CD14-positive monocyte (primary cell): ENCODE results near the gene IGSF9. TPM values are rescaled to one million over a fixed set of nuclear protein-coding genes. Genes with fewer than 3 reads are reported as not detected.
A peak's percentile ranks its signal among the peaks of the same experiment; 100 is the strongest.

Experiments used
- DNase-seq, 3 donors: peaks; one replicate each; pipeline ENCODE4 v3.0.0-alpha.2; 2011 to 2022
- H2AFZ ChIP-seq: 2 replicates; pipeline ENCODE4 v1.6.0; 2012; ENCODE audit warnings: mild to moderate bottlenecking, low read depth, low read length, inconsistent platforms; ENCODE audit not compliant: insufficient read depth, poor library complexity, severe bottlenecking
- H3K27ac ChIP-seq, 2 donors: 1 replicate in 1 of 2; 2 replicates in 1 of 2; pipeline ENCODE4 v1.5.1; 2012 to 2013; ENCODE audit warnings: low read length in 2 of 2, control low read depth in 1 of 2, inconsistent platforms in 1 of 2, low read depth in 1 of 2, mild to moderate bottlenecking in 1 of 2
- H3K27me3 ChIP-seq, 2 donors: one replicate each; pipeline versions ENCODE4 v1.6.0 to v1.6.1; 2011 to 2013; ENCODE audit warnings: low read length in 2 of 2; ENCODE audit not compliant: control insufficient read depth in 2 of 2, insufficient read depth in 2 of 2
- H3K36me3 ChIP-seq, 2 donors: replicated peaks in 1 of 2; 1 replicate in 1 of 2; 2 replicates in 1 of 2; pipeline versions ENCODE4 v1.5.1 to v1.6.1; 2012 to 2013; ENCODE audit warnings: low read length in 2 of 2, control low read depth in 1 of 2, inconsistent platforms in 1 of 2, mild to moderate bottlenecking in 1 of 2; ENCODE audit not compliant: insufficient read depth in 2 of 2, control insufficient read depth in 1 of 2
- H3K4me1 ChIP-seq, 2 donors: 1 replicate in 1 of 2; 2 replicates in 1 of 2; pipeline versions ENCODE4 v1.5.1 to v1.6.1; 2012 to 2013; ENCODE audit warnings: low read length in 2 of 2, control low read depth in 1 of 2, inconsistent platforms in 1 of 2, mild to moderate bottlenecking in 1 of 2, moderate library complexity in 1 of 2; ENCODE audit not compliant: insufficient read depth in 2 of 2, control insufficient read depth in 1 of 2
- H3K4me2 ChIP-seq: replicated peaks from 2 replicates; pipeline ENCODE3; 2012; ENCODE audit warnings: low read length, moderate library complexity, mild to moderate bottlenecking; ENCODE audit not compliant: poor library complexity, severe bottlenecking; ENCODE audit errors: extremely low read depth
- H3K4me3 ChIP-seq, 3 experiments: fragments of 200-600 bp in 1 of 3; sonication (generic) in 1 of 3; replicated peaks in 1 of 3; 1 replicate in 2 of 3; 2 replicates in 1 of 3; pipeline ENCODE4 v1.5.1; 2011 to 2013; ENCODE audit warnings: low read length in 3 of 3, mild to moderate bottlenecking in 3 of 3, control low read depth in 2 of 3, low read depth in 2 of 3, inconsistent platforms in 1 of 3, moderate library complexity in 1 of 3
- H3K79me2 ChIP-seq: 2 replicates; pipeline ENCODE4 v1.6.0; 2012; ENCODE audit warnings: mild to moderate bottlenecking, control low read depth, inconsistent platforms, low read length, moderate library complexity; ENCODE audit not compliant: insufficient read depth
- H3K9ac ChIP-seq: 2 replicates; pipeline ENCODE4 v1.6.0; 2017; ENCODE audit warnings: low read length, mild to moderate bottlenecking; ENCODE audit not compliant: insufficient read depth, poor library complexity, severe bottlenecking
- H3K9me3 ChIP-seq, 2 donors: replicated peaks in 1 of 2; 1 replicate in 1 of 2; 2 replicates in 1 of 2; pipeline versions ENCODE4 v1.5.1 to v1.6.1; 2012 to 2013; ENCODE audit warnings: low read length in 2 of 2, control low read depth in 1 of 2; ENCODE audit not compliant: control insufficient read depth in 1 of 2, insufficient read depth in 1 of 2
- H4K20me1 ChIP-seq: 2 replicates; pipeline ENCODE4 v1.6.0; 2012; ENCODE audit warnings: mild to moderate bottlenecking, low read length, control low read depth, moderate library complexity; ENCODE audit not compliant: insufficient read depth
- H3K27ac Mint-ChIP-seq, 7 donors: one replicate each; pipeline ENCODE4 v1.8.0; 2020; ENCODE audit warnings: mild to moderate bottlenecking in 7 of 7, mixed read lengths in 7 of 7, moderate library complexity in 6 of 7, inconsistent platforms in 2 of 7
- H3K27me3 Mint-ChIP-seq, 3 donors: one replicate each; pipeline ENCODE4 v1.8.0; 2021 to 2022; ENCODE audit warnings: low read depth in 3 of 3, mild to moderate bottlenecking in 3 of 3, mixed read lengths in 3 of 3, moderate library complexity in 3 of 3, inconsistent platforms in 1 of 3
- H3K36me3 Mint-ChIP-seq, 2 donors: one replicate each; pipeline ENCODE4 v1.8.0; 2020; ENCODE audit warnings: mixed read lengths in 2 of 2, inconsistent platforms in 1 of 2, mild to moderate bottlenecking in 1 of 2
- H3K4me1 Mint-ChIP-seq: one replicate; pipeline ENCODE4 v1.8.0; 2020; ENCODE audit warnings: mild to moderate bottlenecking, mixed read lengths
- H3K4me3 Mint-ChIP-seq, 2 donors: one replicate each; pipeline ENCODE4 v1.8.0; 2020; ENCODE audit warnings: mild to moderate bottlenecking in 2 of 2, mixed read lengths in 2 of 2, moderate library complexity in 1 of 2
- H3K9me3 Mint-ChIP-seq, 7 donors: one replicate each; pipeline ENCODE4 v1.8.0; 2020 to 2022; ENCODE audit warnings: mixed read lengths in 7 of 7, mild to moderate bottlenecking in 6 of 7, moderate library complexity in 6 of 7, inconsistent platforms in 2 of 7
- WGBS: methylation state at CpG from one replicate; pipeline ENCODE4 v1.1.5; 2013; ENCODE audit warnings: missing lambda C conversion rate; ENCODE audit not compliant: insufficient coverage; 5-methylcytosine and 5-hydroxymethylcytosine counted together
- intact Hi-C, 2 donors: fragments of 100-400 bp; cut with micrococcal nuclease; formaldehyde crosslinking; loops; one replicate each; pipeline versions ENCODE4 v1.15.0 to v1.15.1; 2023
- polyA plus RNA-seq, 3 donors: library from polyadenylated mRNA; depleted of rRNA in 1 of 3; unstranded in 2 of 3; stranded (reverse) in 1 of 3; fragments of 300-500 nt in 2 of 3; fragments of >200 nt in 1 of 3; fragmentation: Illumina TruSeq in 2 of 3; gene quantifications; 1 replicate in 2 of 3; 2 replicates in 1 of 3; pipeline ENCODE4 v1.2.3, GENCODE V29; 2012 to 2021
- TF ChIP-seq, protein P1 (sequence below): fragments of 200-600 bp; IDR thresholded peaks from one replicate; pipeline ENCODE4 v1.8.0; 2022; ENCODE audit warnings: antibody characterized with exemption, mild to moderate bottlenecking

IGSF9 gene
- polyA plus RNA-seq, 3 donors, result 0.04 TPM; not detected in 2

DNA sequence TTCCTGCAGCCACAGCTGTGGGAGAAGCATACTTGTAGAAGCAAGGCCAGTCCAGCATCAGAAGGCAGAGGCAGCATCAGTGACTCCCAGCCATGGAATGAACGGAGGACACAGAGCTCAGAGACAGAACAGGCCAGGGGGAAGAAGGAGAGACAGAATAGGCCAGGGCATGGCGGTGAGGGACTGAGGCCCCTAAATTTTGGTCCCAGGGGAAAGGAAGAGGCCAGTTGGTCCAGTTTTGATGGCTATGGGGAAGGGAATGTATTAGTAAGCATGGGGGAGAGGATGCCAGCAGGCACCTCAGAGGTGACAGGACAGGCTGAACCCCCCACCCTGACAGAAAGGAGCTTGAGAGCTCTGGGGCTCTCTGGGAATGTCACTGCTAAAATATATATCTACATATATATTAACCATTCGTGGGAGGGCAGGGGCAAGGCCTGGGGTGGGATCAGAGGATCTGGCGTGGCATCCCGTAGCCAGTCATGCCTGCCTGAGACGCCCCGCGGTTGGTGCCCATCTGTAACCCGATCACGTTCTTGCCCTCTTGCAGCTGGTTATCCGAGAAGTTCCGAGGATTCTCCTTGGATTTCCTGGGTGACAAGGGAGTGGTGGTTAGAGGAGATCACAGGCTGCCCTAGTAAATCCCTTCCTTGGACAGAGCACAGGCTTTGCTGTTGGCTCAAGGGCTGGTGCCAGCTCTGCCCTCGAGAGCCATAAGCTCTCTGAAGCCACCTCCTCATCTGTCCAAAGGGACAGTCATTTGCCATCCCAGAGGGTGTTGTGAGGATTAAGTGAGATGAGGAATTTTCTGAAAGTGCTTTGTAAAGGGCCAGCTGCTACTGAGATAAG, 26.8 kb downstream of the IGSF9 start:
- Mint-ChIP-seq H3K27ac (peak overlapping the region in 5 of 7 donors; percentile 37 to 88 (median 77)), H3K36me3 (peaks cover 75 to 86% of the 10 kb centered on the region in 2 donors), H3K9me3 (no peaks in the 10 kb centered on the region), H3K4me1 (peaks cover 32% of the 10 kb centered on the region), H3K27me3 (peaks cover 1 to 5% (median 1%) of the 10 kb centered on the region in 3 donors), H3K4me3 (no peak overlapping the region)
- Histone ChIP-seq H3K4me3 (no peak overlapping the region), H3K27ac (peak overlapping the region in 1 of 2 donors; percentile 61), H3K4me1 (peaks cover 27 to 31% of the 10 kb centered on the region in 2 donors), H2AFZ (no peak overlapping the region), H3K27me3 (no peaks in the 10 kb centered on the region), H3K36me3 (peaks cover 47 to 64% of the 10 kb centered on the region in 2 donors), H3K79me2 (peaks cover 46% of the 10 kb centered on the region), H3K9ac (no peak overlapping the region), H4K20me1 (peaks cover 53% of the 10 kb centered on the region), H3K4me2 (no peak overlapping the region), H3K9me3 (no peaks in the 10 kb centered on the region)
- intact Hi-C loops, result no loop called here
- no peak for DNase-seq
- WGBS, result 85% methylated on average over 10 of the region's 13 CpGs
- TF ChIP-seq, protein P1, sequence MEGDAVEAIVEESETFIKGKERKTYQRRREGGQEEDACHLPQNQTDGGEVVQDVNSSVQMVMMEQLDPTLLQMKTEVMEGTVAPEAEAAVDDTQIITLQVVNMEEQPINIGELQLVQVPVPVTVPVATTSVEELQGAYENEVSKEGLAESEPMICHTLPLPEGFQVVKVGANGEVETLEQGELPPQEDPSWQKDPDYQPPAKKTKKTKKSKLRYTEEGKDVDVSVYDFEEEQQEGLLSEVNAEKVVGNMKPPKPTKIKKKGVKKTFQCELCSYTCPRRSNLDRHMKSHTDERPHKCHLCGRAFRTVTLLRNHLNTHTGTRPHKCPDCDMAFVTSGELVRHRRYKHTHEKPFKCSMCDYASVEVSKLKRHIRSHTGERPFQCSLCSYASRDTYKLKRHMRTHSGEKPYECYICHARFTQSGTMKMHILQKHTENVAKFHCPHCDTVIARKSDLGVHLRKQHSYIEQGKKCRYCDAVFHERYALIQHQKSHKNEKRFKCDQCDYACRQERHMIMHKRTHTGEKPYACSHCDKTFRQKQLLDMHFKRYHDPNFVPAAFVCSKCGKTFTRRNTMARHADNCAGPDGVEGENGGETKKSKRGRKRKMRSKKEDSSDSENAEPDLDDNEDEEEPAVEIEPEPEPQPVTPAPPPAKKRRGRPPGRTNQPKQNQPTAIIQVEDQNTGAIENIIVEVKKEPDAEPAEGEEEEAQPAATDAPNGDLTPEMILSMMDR, result no peak

DNA sequence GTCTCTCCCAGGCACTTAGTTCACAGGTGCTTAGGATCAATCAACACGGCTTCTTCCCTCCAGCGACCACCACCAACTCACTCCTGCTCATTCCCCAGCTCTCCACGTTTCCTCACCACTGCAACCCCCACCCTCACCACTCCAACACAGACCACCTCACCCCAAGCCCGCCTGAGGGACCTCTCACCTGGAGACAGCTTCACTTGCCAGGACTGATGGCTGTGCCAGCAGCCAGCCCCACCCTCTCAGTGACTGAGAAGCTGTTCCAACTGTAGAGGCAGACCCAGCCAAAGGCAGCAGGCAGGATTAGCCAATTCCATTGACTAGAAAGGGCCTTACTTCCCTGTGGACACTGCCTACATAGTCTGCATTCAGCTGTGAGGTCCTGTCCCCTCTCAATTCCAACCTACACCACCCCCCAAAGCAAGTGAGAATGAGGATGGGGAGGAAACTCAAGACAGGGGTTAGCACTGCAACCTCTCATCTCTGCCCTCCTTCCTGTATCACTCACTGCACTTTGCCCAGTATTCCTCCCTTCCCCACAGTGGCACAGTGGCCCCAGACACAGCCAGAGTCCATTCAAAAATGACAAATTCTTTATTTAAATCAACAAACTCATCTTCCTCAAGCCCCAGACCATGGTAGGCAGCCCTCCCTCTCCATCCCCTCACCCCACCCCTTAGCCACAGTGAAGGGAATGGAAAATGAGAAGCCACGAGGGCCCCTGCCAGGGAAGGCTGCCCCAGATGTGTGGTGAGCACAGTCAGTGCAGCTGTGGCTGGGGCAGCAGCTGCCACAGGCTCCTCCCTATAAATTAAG, 27.7 kb downstream of the IGSF9 start:
- peaks cover 1 to 4% (median 1%) of the 10 kb centered on the region in 3 donors for H3K27me3 Mint-ChIP-seq
- peaks cover 78 to 86% of the 10 kb centered on the region in 2 donors for H3K36me3 Mint-ChIP-seq
- H3K4me3 ChIP-seq, result no peak overlapping the region
- H4K20me1 ChIP-seq, result peaks cover 50% of the 10 kb centered on the region
- no peak overlapping the region for H2AFZ ChIP-seq
- TF ChIP-seq, protein P1, result no peak
- peak overlapping the region in 1 of 2 donors; percentile 61 for H3K27ac ChIP-seq
- WGBS, result 94% methylated on average over 4 of the region's 5 CpGs
- H3K4me1 ChIP-seq, result peaks cover 19 to 24% of the 10 kb centered on the region in 2 donors
- H3K4me2 ChIP-seq, result no peak overlapping the region
- peaks cover 47 to 64% of the 10 kb centered on the region in 2 donors for H3K36me3 ChIP-seq
- peaks cover 27% of the 10 kb centered on the region for H3K4me1 Mint-ChIP-seq
- no peak overlapping the region for H3K4me3 Mint-ChIP-seq
- H3K9me3 Mint-ChIP-seq, result no peaks in the 10 kb centered on the region
- intact Hi-C loops, result no loop called here
- H3K79me2 ChIP-seq, result peaks cover 38% of the 10 kb centered on the region
- no peak for DNase-seq
- no peaks in the 10 kb centered on the region for H3K27me3 ChIP-seq
- H3K9ac ChIP-seq, result no peak overlapping the region
- H3K9me3 ChIP-seq, result no peaks in the 10 kb centered on the region
- H3K27ac Mint-ChIP-seq, result peak overlapping the region; percentile 33 to 88 (median 80)
